AML-193 (cell line): ENCODE results near the gene WDR74.
"Not testable (repeated sequence)": the region's sequence is repeated elsewhere in the genome, so short reads cannot be mapped to it uniquely, and the experiment has no call there.

ENCODE experiments used
- DNase-seq, 2 experiments: peaks; one replicate each; lab custom pipeline; 2025; lab: John Stamatoyannopoulos, UW

The WDR74 gene

DNA sequence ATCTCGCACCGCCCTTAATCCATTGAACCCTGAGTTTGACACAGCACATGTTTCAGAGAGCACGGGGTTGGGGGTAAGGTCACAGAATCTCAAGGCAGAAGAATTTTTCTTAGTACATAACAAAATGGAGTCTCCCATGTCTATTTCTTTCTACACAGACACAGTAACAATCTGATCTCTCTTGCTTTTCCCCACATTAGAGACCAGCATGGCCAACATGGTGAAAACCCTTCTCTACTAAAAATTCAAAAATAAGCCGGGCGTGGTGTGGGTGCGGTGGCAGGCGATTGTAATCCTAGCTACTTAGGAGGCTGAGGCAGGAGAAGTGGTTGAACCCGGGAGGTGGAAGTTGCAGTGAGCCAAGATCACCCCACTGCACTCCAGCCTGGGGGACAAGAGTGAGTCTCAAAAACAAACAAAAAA, 19.9 kb upstream of the WDR74 start:
- not testable (repeated sequence) for DNase-seq

DNA sequence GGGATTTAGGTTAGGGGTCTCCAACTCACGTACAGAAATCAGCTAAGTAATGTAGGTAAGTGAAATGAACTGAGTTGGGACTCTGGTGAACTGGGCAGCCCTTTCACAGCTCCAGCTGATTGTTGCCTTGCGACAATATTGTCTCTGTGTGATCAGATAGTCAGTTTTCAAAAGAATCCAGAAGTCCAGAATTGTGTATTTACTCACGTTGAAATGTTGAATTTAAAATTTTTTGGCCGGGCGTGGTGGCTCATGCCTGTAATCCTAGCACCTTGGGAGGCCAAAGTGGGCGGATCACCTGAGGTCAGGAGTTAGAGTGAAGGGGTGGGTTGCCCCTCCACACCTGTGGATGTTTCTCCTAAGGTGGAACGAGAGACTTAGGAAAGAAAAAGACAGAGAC, 18.8 kb upstream of the WDR74 start:
- DNase-seq, result no peak

DNA sequence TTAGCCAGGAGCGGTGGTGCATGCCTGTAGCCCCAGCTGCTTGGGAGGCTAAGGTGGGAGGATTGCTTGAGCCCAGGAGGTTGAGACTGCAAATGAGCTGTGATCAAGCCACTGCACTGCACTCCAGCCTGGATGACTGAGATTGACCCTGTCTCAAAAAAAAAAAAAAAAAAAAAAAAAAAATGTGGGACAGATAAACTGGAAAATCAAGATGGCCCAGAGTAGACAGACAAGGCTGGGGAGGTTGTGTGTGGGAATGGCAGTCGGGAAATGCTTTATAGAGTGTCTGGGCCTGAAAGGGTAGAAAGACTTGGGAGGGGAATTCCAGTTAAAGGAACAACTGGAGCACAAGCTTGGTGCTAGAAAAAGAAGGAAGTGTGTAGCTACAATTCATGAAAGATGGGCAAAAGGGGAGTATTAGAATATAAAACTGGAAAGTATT, 18.2 kb upstream of the WDR74 start:
- DNase-seq, result no peak

DNA sequence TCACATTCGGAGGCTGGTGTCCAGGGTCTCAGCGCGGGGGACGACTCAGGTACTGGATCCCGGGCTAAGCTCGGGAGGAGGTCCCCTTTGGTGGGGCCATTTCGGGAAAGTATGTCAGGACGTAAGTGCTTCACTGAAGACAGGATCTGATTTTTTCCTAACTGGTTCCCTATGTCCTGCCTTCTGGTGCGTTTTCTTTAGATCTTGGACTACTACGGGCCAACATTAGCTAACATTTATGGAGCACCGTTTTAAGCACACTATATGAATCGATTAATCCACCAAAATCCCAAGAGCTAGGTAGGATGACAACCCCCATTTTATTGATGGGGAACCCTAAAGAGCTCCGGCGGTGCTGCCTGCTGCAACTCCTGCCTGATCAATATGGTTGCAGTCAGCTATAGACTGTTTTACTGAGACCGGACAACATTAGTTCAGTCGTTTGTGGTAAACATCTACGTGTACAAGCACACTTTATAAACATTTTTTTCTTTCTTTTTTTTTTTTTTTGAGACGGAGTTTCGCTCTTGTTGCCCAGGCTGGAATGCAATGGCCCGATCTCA, 17.0 kb upstream of the WDR74 start:
- DNase-seq, result no peak

DNA sequence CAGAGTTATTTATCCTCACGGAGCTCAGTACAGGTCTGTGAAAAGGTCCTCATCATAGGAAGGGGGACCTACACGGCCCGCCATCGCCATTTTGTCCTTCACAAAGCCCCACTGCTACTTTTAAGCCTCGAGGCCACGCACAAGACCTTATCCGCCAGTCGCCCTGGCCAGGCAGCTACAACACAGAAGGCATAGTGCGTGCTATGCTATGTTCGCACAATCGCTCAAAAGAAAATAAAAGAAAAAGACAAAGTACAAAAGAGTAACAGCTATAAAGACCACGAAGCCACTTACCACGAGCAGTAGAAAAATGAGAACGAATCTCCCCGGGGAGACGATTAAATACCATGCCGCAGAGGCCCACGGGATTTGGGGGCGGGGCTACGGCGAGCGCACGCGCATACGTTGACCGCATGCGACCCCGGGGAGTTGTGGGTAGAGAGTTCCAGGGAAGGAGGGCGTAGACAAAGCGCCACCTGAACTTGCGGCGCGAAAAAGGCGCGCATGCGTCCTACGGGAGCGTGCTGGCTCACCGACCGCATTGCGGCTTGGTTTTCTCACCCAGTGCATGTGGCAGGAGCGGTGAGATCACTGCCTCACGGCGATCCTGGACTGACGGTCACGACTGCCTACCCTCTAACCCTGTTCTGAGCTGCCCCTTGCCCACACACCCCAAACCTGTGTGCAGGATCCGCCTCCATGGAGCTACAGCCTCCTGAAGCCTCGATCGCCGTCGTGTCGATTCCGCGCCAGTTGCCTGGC, 16.4 kb upstream of the WDR74 start:
- DNase-seq, result peak; percentile 94 to 95

DNA sequence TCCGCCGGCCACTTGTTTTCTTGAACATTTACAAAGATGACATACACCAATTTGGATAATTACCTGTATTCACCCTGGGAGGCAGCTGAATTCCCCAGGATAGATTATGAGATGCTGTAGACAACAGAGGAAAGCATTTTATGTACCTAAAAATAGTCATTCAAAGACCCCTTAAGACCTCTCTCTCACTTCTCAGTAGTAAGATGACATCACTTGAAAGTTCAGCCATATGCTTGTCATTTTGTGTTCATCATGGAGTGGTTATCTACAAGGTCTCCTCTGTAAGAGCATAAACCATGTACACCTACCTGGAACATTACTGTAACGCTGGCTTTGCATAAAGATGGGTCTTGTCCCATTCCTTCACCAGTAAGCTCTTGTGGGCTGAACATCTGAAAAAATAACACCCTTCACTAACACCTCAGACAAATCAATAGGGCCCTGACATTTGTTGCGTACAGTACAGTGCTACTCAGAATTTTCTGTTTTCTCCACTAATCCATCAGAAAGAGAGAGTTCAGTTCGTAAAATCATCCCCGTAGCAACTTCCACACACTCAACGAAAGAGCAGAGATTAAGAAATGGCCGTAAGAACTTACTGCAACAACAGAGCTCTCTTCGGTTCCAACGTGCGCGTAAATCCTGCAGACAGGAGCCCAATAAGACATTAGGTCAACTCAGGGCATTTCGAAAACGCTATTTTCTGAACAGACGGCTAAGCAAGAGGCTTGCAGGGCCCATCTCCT, 15.6 kb upstream of the WDR74 start:
- DNase-seq, result no peak

DNA sequence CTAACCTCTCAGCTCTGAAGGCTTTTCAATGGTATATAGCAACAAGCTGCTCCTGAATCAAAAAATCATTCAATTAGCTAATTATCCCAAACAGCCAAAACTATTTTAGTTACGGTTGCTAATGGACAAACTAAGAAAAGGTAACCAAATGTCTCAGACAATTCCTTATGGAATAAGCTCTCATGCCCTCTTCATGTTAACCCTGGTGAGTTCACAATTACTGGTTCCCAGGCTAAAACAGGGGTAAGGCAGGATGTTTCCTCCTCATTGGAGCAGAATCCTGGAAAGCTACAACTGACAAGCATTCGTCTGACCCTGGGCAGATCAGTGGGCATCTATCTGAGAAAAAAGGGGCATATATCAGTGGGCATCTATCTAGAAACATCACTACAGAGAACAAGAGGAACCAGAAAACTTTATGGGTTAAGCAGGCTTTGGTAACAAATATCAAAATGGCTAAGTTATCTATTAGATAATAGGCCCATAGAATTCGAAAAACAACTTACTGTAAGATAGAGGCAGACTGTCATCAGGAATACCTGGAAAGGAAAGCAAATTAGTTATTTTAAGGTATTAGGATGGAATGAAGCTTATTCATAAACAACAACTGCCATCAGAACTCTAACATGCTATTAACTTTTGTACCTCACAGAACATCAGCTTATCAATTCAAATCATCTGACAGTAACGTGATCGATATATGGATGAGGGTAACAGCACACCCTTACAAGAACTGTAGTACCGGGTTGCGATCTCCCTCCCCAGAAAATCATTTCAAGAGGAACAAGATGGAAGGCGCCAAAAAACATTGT, 14.8 kb upstream of the WDR74 start:
- no peak for DNase-seq

DNA sequence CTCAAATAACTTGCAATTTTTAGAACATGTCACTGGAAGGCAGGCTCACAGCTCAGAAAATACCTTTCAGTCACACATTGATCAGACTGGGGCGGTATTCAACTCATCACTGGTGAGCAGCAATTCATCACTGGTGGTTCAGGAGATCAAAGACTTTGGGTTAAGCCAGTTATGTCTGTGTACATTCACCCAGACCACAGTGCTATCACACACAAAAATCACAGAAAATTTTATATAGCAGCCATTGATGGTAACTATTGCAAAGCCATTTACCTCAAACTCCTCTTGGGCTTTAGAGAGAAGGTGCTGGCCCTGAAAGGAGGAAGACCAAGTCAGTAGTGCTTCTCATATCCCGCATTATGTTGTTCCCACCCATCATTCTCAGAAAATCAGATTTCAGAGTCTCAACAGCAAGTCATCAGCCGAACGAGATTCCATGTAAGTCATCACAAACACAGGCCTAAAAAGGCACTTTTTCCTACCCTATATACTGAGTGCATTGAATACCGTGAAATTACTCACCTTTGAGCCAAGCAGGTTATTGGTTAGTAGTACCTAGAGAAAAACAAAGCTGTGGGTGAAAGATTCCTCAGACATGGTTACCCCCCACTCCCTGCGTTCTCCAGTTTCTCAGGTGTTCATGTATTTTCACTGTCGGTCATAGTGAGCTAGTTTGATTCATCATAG, 14.0 kb upstream of the WDR74 start:
- DNase-seq, result no peak

DNA sequence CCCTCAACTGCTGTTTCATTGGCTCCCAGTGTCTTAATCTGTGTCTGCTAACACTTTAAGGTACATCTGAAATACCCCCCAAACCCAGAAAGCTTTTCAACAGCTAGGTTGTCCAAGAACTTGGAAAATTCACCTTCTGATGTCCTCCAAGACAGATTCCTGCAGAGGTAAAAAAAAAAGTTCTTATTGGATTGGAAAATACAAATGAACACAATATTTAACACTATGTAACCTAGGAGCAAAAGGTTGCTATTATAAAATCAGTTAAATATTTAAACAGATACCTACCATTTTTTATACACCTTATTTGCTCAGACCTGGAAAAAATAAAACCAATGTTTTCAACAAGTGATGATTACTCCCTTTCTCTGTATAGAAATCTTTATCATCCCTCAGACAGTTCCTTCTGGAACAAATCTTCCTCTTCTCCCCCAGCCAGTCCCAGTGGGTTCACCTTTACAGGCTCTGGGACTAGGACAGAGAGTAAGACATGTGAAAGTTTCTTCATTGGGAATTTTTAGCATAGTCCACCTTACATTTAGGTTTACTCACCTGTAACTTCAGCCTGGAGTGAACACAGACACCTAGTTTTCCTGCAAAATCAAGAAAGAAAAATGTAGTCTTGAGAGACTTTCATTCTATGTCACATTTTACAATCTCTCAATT, 13.3 kb upstream of the WDR74 start:
- DNase-seq, result no peak

DNA sequence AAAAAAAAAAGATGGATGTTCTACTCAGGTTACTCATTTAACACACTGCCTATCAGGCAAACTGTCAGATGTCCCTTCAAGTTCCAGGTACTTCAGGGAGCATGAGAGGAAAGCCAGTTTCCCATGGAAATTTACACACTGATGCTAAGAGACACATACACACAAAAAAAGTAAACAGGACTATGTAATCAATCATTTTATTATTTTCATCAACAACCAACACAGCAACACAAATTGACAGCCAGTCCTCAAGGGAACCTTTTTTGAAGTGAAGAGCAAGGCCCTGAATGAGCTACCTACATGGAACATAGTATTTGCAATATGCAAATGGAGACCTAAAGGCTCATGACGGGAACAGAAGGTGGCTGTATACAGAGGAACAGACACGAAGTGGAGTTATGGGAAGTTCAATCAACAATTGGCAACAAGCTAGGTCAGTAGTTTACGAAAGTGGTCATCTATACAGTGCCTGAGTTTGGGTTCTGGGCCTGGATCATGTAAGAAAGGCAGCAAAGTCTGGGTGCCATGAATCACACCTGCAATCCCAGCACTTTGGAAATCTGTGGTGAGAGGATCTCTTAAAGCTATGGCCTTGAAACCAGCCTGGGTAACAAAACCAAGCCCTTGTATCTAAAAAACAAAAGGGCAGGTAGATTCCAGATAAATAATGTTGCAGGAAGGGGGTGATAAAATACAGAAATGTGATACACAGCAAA, 12.6 kb upstream of the WDR74 start:
- no peak for DNase-seq

DNA sequence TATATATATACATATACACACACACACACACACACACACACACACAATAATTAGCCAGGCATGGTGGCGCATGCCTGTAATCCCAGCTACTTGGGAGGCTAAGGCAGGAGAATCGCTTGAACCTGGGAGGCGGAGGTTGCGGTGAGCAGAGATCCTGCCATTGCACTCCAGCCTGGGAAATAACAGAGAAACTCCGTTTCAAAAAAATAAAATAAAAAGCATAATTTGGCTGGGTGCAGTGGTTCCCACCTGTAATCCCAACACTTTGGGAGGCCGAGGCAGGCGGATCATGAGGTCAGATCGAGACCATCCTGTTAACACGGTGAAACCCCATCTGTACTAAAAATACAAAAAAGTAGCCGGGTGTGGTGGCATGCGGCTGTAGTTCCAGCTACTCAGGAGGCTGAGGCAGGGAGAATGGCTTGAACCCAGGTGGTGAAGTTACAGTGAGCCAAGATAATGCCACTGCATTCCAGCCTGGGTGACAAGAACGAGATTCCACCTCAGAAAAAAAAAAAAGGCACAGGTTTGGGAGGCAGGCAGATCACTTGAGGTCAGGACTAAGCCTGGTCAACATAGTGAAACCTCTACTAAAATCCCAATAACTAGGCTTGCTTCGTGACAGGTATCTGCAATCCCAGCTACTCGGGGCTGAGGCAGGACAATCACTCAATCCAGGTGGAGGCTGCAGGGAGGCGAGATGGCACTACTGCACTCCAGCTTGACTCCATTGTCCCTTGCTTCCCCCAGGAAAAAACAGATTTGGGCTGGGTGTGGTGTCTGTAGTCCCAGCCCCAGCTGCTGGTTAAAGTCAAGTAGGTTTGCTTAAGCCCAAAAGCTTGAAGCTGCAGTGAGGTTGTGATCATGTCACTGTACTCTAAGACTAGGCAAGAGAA, 11.8 kb upstream of the WDR74 start:
- DNase-seq, result no peak

DNA sequence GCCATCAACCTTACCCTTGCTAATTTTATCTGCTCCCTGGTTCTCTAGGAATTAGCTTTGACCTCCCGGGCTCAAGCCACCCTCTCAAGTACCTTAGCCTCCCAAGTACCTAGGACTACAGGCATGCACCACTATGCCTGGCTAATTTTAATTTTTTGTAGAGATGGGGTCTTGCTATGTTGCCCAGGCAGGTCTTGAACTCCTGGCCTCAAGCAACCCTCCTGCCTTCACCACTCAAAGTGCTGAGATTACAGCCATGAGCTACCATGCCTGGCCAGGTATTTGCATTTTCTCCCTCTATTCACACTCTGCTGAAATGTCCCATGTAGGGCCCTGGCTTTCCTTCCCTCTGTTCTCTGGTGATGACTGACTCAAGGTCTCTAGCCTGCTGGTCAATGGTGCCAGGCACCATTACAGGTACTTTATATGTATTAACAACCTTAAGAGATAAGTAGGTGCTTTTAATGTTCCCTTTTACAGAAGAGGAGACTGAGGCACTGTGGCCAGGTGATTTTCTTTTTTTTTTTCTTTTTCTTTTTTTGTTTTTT, 8.5 kb upstream of the WDR74 start:
- DNase-seq, result no peak

DNA sequence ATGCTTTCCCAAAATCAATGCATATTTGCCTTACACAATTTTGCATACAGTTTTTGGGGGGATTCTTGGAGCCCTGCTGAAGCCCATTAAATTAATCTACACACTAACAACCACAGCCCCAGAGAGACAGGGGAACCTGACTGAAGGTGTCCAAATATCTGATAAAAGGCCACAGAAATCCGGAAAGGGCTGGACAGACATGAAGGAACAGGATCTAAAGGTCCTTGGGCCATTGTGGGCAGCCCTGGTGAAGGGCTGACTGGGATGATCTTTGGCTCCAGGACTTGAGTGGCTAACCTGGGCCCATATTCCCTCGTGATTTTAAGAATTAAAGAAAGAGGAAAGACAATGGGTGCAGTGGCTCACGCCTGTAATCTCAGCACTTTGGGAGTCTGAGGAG, 6.8 kb upstream of the WDR74 start:
- no peak for DNase-seq

DNA sequence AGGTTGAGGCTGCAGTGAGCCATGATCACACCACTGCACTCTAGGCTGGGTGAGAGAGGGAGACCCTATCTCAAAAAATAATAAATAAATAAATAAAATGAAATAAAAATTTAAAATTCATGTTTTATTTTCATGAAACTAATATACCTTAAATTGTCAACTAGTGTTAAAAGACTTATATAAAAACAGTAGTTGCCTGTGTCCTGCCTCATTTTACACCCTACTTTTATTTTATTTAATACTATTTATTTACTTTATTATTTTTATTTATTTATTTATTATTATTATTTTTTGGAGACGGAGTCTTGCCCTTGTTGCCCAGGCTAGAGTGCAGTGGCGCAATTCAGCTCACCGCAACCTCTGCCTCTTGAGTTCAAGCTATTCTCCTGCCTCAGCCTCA, 4.8 kb upstream of the WDR74 start:
- no peak for DNase-seq

DNA sequence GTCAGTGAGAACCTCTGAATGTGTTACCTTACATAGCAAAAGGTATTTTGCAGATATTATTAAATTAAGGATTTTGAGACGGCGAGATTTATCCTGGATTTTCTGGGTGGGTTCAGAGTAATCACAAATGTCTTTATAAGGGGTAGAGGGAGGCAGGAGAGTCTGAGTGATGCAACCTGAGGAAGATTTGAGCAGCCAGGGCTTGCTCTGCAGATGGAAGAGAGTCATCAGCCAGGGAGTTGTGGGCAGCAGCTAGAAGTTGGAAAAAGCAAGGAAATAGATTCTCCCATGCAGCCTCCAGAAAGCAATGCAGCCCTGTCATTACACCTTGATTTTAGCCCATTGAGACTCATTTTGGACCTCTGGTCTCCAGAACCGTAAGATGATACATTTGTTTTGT, 4.1 kb upstream of the WDR74 start:
- no peak for DNase-seq

DNA sequence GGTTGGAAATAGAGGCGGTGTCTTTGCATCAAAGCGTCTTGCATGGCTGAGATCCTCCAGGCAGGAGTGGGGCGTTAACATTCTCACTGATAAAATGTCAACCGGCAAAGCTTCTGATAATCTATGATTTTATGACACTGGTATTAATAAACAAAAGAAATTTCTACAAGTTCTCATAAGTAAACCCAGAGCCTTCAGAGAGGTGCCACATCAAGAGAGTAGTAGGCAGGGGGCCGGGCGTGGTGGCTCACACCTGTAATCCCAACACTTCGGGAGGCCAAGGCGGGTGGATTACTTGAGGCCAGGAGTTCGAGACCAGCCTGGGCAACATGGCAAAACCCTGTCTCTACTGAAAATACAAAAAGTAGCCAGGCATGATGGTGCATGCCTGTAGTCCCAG, 3.5 kb upstream of the WDR74 start:
- DNase-seq, result not testable (repeated sequence)

DNA sequence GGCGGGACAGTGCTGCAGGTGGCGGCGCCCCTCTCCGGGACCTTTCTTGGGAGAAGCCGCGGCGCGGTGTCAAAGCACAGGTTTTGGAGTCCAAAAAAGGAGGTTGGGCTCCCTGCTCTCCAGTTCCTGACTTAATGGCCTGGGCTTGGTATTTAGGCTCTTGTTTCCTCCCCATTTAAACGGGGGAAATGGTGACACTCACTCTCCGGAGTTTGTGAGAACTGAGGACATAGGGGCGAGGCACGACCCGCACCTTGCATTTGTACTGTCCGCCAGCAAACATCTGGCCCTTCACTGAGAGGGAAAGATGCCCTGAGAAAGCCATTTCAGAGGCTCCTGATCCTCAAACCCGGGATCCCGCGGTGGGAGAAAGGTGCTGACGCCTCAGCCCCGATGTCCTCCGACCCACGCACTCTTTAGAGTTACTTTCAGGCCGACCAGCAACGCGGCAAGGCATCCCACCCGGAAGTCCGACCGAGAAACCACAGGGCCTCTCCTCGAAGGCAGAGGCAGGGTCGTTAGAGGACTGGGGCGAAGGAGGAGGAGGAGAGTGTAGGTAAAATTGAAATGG, 2.9 kb upstream of the WDR74 start:
- DNase-seq, result no peak

DNA sequence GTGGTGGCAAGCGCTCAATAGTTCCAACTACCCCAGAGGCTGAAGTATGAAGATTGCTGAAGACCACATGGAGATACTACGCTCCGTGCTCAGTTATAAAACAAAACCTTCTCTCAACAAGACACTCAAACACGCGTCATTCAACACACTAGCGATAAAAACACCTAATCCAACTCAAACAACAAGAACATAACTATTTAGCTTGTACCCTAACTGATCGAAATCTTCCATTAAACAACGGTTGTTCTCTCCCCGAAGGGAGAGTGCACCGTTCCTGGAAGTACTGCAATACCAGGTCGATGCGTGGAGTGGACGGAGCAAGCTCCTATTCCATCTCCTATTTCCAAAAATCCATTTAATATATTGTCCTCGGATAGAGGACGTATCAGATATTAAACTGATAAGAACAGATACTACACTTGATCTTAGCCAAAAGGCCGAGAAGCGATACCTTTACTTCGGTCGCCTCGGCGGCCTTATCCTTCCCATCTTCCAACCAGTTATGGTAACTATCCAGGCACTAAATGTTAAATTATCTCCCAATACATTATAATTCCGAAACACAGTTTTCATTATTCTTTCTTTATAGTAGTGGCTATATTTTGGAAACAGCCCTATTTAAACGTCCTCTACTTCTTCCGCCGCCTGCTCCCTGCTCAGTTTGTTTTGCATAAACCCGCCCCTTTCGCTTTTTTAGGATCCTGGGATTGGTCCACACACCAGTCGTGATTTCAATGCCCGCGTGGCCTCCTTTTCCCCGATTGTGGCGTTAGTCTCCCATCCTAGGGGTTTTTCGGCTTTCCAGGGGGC, 2.2 kb upstream of the WDR74 start:
- peak; percentile 99 for DNase-seq
